WTC11 (cell line): ENCODE results near the gene ZFY. TPM values are rescaled to one million over a fixed set of nuclear protein-coding genes. Genes with fewer than 3 reads are reported as not detected.

Source experiments
- ATAC-seq: fragments of 200-7000 bp; cut with Tn5 transposase; 2 replicates; pipeline ENCODE4 v1.10.0; 2021; ENCODE audit warnings: mild to moderate bottlenecking, moderate library complexity
- CTCF ChIA-PET: fragments of 300-600 bp; sonication (Branson Sonifier 250); formaldehyde crosslinking; loops from one replicate; lab custom pipeline; 2021; ENCODE audit warnings: antibody characterized with exemption; lab: Charles Lee
- POLR2A ChIA-PET: fragments of 350-600 bp; sonication (Branson Sonifier 250); formaldehyde crosslinking; loops from one replicate; lab custom pipeline; 2021; ENCODE audit warnings: antibody characterized with exemption; lab: Charles Lee
- DNase-seq: peaks from one replicate; pipeline ENCODE4 v3.0.0; 2021; ENCODE audit warnings: low spot score
- H3K27ac Mint-ChIP-seq: 2 replicates; pipeline ENCODE4 v1.8.0; 2021; ENCODE audit warnings: mixed read lengths
- H3K27me3 Mint-ChIP-seq: 2 replicates; pipeline ENCODE4 v1.8.0; 2021; ENCODE audit warnings: low read depth, mild to moderate bottlenecking, moderate library complexity, mixed read lengths
- H3K36me3 Mint-ChIP-seq: 2 replicates; pipeline ENCODE4 v1.8.0; 2021; ENCODE audit warnings: mixed read lengths
- H3K4me1 Mint-ChIP-seq: 2 replicates; pipeline ENCODE4 v1.8.0; 2022; ENCODE audit warnings: mixed read lengths
- H3K4me3 Mint-ChIP-seq: 2 replicates; pipeline ENCODE4 v1.8.0; 2021; ENCODE audit warnings: mild to moderate bottlenecking, moderate library complexity, mixed read lengths
- H3K9me3 Mint-ChIP-seq: 2 replicates; pipeline ENCODE4 v1.8.0; 2021; ENCODE audit warnings: mixed read lengths
- AFF4 ChIP-seq: sonication (generic); formaldehyde crosslinking; IDR thresholded peaks from 2 replicates; pipeline ENCODE4 v1.8.1; 2023; ENCODE audit warnings: mild to moderate bottlenecking, missing genetic modification reagents, borderline replicate concordance
- ATF1 ChIP-seq: sonication (generic); formaldehyde crosslinking; IDR thresholded peaks from 2 replicates; pipeline ENCODE4 v1.8.1; 2023; ENCODE audit warnings: mild to moderate bottlenecking, moderate library complexity, missing genetic modification reagents
- ATF3 ChIP-seq: sonication (generic); formaldehyde crosslinking; conservative IDR thresholded peaks from 2 replicates; pipeline ENCODE4 v1.8.1; 2022; ENCODE audit warnings: mild to moderate bottlenecking, missing genetic modification reagents
- CDX4 ChIP-seq: fragments of 250-450 bp; sonication (Bioruptor Pico); IDR thresholded peaks from 2 replicates; pipeline ENCODE4 v1.9.0; 2021; ENCODE audit warnings: moderate library complexity, mild to moderate bottlenecking, inconsistent platforms, borderline replicate concordance
- CTCF ChIP-seq: fragments of 200-600 bp; IDR thresholded peaks from 2 replicates; pipeline ENCODE4 v1.8.0; 2022; ENCODE audit warnings: antibody characterized with exemption
- FOXP4 ChIP-seq: sonication (generic); formaldehyde crosslinking; IDR thresholded peaks from 2 replicates; pipeline ENCODE4 v1.8.0; 2022; ENCODE audit warnings: mild to moderate bottlenecking, missing genetic modification reagents
- IRF2 ChIP-seq: sonication (generic); formaldehyde crosslinking; IDR thresholded peaks from 2 replicates; pipeline ENCODE4 v1.8.0; 2022; ENCODE audit warnings: low read depth, missing genetic modification reagents, borderline replicate concordance
- JAZF1 ChIP-seq: fragments of 250-450 bp; sonication (Bioruptor Pico); IDR thresholded peaks from 2 replicates; pipeline ENCODE4 v1.9.0; 2021; ENCODE audit warnings: moderate library complexity, mild to moderate bottlenecking, inconsistent platforms
- MYBL2 ChIP-seq: sonication (generic); formaldehyde crosslinking; IDR thresholded peaks from 2 replicates; pipeline ENCODE4 v1.8.1; 2023; ENCODE audit warnings: mild to moderate bottlenecking, moderate library complexity, missing genetic modification reagents
- NFYB ChIP-seq: sonication (generic); formaldehyde crosslinking; conservative IDR thresholded peaks from 2 replicates; pipeline ENCODE4 v1.8.0; 2022; ENCODE audit warnings: low read depth, missing genetic modification reagents
- NR1H2 ChIP-seq: sonication (generic); formaldehyde crosslinking; IDR thresholded peaks from 2 replicates; pipeline ENCODE4 v1.9.0; 2021; ENCODE audit warnings: mild to moderate bottlenecking, moderate library complexity, missing genetic modification reagents
- PRRX2 ChIP-seq: fragments of 250-450 bp; sonication (Bioruptor Pico); IDR thresholded peaks from 2 replicates; pipeline ENCODE4 v1.8.0; 2021; ENCODE audit warnings: mild to moderate bottlenecking
- SP1 ChIP-seq: sonication (generic); formaldehyde crosslinking; conservative IDR thresholded peaks from 2 replicates; pipeline ENCODE4 v1.8.1; 2022; ENCODE audit warnings: missing genetic modification reagents
- TP53 ChIP-seq: sonication (generic); formaldehyde crosslinking; IDR thresholded peaks from 2 replicates; pipeline ENCODE4 v1.8.1; 2023; ENCODE audit warnings: mild to moderate bottlenecking, missing genetic modification reagents
- ZNF121 ChIP-seq: sonication (generic); formaldehyde crosslinking; IDR thresholded peaks from 2 replicates; pipeline ENCODE4 v1.8.0; 2023; ENCODE audit warnings: missing genetic modification reagents
- ZNF281 ChIP-seq: sonication (generic); formaldehyde crosslinking; IDR thresholded peaks from 2 replicates; pipeline ENCODE4 v1.8.0; 2023; ENCODE audit warnings: mild to moderate bottlenecking, missing genetic modification reagents
- ZNF423 ChIP-seq: fragments of 250-450 bp; sonication (Bioruptor Pico); IDR thresholded peaks from 2 replicates; pipeline ENCODE4 v2.1.2; 2022; ENCODE audit warnings: mild to moderate bottlenecking, moderate library complexity
- total RNA-seq: library from RNA; stranded (reverse); gene quantifications from 3 replicates; pipeline ENCODE4 v1.2.3, GENCODE V29; 2021
- TF ChIP-seq, protein P1 (sequence below): fragments of 250-450 bp; sonication (Bioruptor Pico); IDR thresholded peaks from 2 replicates; pipeline ENCODE4 v1.9.0; 2021; ENCODE audit warnings: mild to moderate bottlenecking
- TF ChIP-seq, protein P2 (sequence below): sonication (generic); formaldehyde crosslinking; IDR thresholded peaks from 2 replicates; pipeline ENCODE4 v1.8.0; 2023; ENCODE audit warnings: missing genetic modification reagents
- TF ChIP-seq, protein P3 (sequence below): sonication (generic); formaldehyde crosslinking; IDR thresholded peaks from 2 replicates; pipeline ENCODE4 v1.8.1; 2022; ENCODE audit warnings: mild to moderate bottlenecking, missing genetic modification reagents, moderate library complexity, borderline replicate concordance

Gene ZFY
- total RNA-seq, 1 experiment from 2014 or later: 6.0 TPM

GRCh38 chrY:2907356-2907755 lies 27.8 kb upstream of the ZFY start:
- peaks cover 5% of the 10 kb centered on the region for H3K36me3 Mint-ChIP-seq
- no peak for DNase-seq
- CTCF ChIA-PET: no interaction called here
- peaks cover 5% of the 10 kb centered on the region for H3K4me1 Mint-ChIP-seq
- peaks cover 16% of the 10 kb centered on the region for H3K9me3 Mint-ChIP-seq
- H3K27ac Mint-ChIP-seq: no peak overlapping the region
- H3K27me3 Mint-ChIP-seq: no peaks in the 10 kb centered on the region
- H3K4me3 Mint-ChIP-seq: no peak overlapping the region
- ATAC-seq: no peak
- TF ChIP-seq CTCF (no peak), CDX4 (CRISPR knock-in tag) (no peak), AFF4 (CRISPR knock-in tag) (no peak), ATF3 (no peak), ZNF423 (CRISPR knock-in tag) (no peak), NFYB (CRISPR knock-in tag) (no peak), IRF2 (CRISPR knock-in tag) (no peak), ZNF121 (no peak), JAZF1 (no peak), ATF1 (CRISPR knock-in tag) (no peak), TP53 (CRISPR knock-in tag) (no peak), NR1H2 (CRISPR knock-in tag) (no peak), ZNF281 (no peak), SP1 (CRISPR knock-in tag) (no peak), MYBL2 (CRISPR knock-in tag) (no peak), PRRX2 (CRISPR knock-in tag) (no peak), FOXP4 (no peak)
- TF ChIP-seq, protein P1, sequence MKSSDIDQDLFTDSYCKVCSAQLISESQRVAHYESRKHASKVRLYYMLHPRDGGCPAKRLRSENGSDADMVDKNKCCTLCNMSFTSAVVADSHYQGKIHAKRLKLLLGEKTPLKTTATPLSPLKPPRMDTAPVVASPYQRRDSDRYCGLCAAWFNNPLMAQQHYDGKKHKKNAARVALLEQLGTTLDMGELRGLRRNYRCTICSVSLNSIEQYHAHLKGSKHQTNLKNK (CRISPR knock-in tag): no peak
- TF ChIP-seq, protein P2, sequence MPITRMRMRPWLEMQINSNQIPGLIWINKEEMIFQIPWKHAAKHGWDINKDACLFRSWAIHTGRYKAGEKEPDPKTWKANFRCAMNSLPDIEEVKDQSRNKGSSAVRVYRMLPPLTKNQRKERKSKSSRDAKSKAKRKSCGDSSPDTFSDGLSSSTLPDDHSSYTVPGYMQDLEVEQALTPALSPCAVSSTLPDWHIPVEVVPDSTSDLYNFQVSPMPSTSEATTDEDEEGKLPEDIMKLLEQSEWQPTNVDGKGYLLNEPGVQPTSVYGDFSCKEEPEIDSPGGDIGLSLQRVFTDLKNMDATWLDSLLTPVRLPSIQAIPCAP (CRISPR knock-in tag): no peak
- TF ChIP-seq, protein P3, sequence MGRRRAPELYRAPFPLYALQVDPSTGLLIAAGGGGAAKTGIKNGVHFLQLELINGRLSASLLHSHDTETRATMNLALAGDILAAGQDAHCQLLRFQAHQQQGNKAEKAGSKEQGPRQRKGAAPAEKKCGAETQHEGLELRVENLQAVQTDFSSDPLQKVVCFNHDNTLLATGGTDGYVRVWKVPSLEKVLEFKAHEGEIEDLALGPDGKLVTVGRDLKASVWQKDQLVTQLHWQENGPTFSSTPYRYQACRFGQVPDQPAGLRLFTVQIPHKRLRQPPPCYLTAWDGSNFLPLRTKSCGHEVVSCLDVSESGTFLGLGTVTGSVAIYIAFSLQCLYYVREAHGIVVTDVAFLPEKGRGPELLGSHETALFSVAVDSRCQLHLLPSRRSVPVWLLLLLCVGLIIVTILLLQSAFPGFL: no peak
- TF ChIP-seq, all 79 proteins: peak for 0
- POLR2A ChIA-PET: no interaction called here
